IMR-90 (cell line): ENCODE data around the gene MAPKAP1.

ENCODE experiments used
- CEBPB ChIP-seq: IDR thresholded peaks from 2 replicates; pipeline ENCODE4 v1.6.1; 2012; ENCODE audit warnings: low read depth, low read length, improper control_type of control experiment
- CTCF ChIP-seq: conservative IDR thresholded peaks from 2 replicates; pipeline ENCODE4 v1.5.1; 2012; ENCODE audit warnings: mild to moderate bottlenecking, low read depth, low read length, improper control_type of control experiment
- MAZ ChIP-seq: IDR thresholded peaks from 2 replicates; pipeline ENCODE4 v1.6.1; 2012; ENCODE audit warnings: low read depth, mild to moderate bottlenecking, low read length, improper control_type of control experiment, moderate library complexity, borderline replicate concordance
- MXI1 ChIP-seq: IDR thresholded peaks from 2 replicates; pipeline ENCODE4 v1.6.1; 2012; ENCODE audit warnings: low read depth, mild to moderate bottlenecking, low read length, moderate library complexity, borderline replicate concordance
- POLR2A ChIP-seq: IDR thresholded peaks from 2 replicates; pipeline ENCODE4 v1.6.1; 2012; ENCODE audit warnings: mild to moderate bottlenecking, low read depth, low read length
- RCOR1 ChIP-seq: IDR thresholded peaks from 2 replicates; pipeline ENCODE4 v1.6.1; 2012; ENCODE audit warnings: mild to moderate bottlenecking, low read length, improper control_type of control experiment; ENCODE audit not compliant: insufficient replicate concordance
- SMC3 ChIP-seq: fragments of 150-350 bp; IDR thresholded peaks from 2 replicates; pipeline ENCODE4 v1.6.1; 2016; ENCODE audit warnings: low read depth, mild to moderate bottlenecking, antibody characterized with exemption, low read length, moderate library complexity

GRCh38 chr9:125460346-125460745, 246.7 kb downstream of the MAPKAP1 start:
- TF ChIP-seq POLR2A (no peak), SMC3 (no peak), CTCF (no peak), CEBPB (no peak), MAZ (no peak), MXI1 (no peak), RCOR1 (no peak)
